CD14-positive monocyte (primary cell): ENCODE results near the gene FRMPD3. TPM values are rescaled to one million over a fixed set of nuclear protein-coding genes. Genes with fewer than 3 reads are reported as not detected.
A peak's percentile ranks its signal among the peaks of the same experiment; 100 is the strongest.

Experiments
- DNase-seq, 3 donors: peaks; one replicate each; pipeline ENCODE4 v3.0.0-alpha.2; 2011 to 2022
- H2AFZ ChIP-seq: 2 replicates; pipeline ENCODE4 v1.6.0; 2012; ENCODE audit warnings: mild to moderate bottlenecking, low read depth, low read length, inconsistent platforms; ENCODE audit not compliant: insufficient read depth, poor library complexity, severe bottlenecking
- H3K27ac ChIP-seq, 2 donors: 1 replicate in 1 of 2; 2 replicates in 1 of 2; pipeline ENCODE4 v1.5.1; 2012 to 2013; ENCODE audit warnings: low read length in 2 of 2, control low read depth in 1 of 2, inconsistent platforms in 1 of 2, low read depth in 1 of 2, mild to moderate bottlenecking in 1 of 2
- H3K27me3 ChIP-seq, 2 donors: one replicate each; pipeline versions ENCODE4 v1.6.0 to v1.6.1; 2011 to 2013; ENCODE audit warnings: low read length in 2 of 2; ENCODE audit not compliant: control insufficient read depth in 2 of 2, insufficient read depth in 2 of 2
- H3K36me3 ChIP-seq, 2 donors: replicated peaks in 1 of 2; 1 replicate in 1 of 2; 2 replicates in 1 of 2; pipeline versions ENCODE4 v1.5.1 to v1.6.1; 2012 to 2013; ENCODE audit warnings: low read length in 2 of 2, control low read depth in 1 of 2, inconsistent platforms in 1 of 2, mild to moderate bottlenecking in 1 of 2; ENCODE audit not compliant: insufficient read depth in 2 of 2, control insufficient read depth in 1 of 2
- H3K4me1 ChIP-seq, 2 donors: 1 replicate in 1 of 2; 2 replicates in 1 of 2; pipeline versions ENCODE4 v1.5.1 to v1.6.1; 2012 to 2013; ENCODE audit warnings: low read length in 2 of 2, control low read depth in 1 of 2, inconsistent platforms in 1 of 2, mild to moderate bottlenecking in 1 of 2, moderate library complexity in 1 of 2; ENCODE audit not compliant: insufficient read depth in 2 of 2, control insufficient read depth in 1 of 2
- H3K4me2 ChIP-seq: replicated peaks from 2 replicates; pipeline ENCODE3; 2012; ENCODE audit warnings: low read length, moderate library complexity, mild to moderate bottlenecking; ENCODE audit not compliant: poor library complexity, severe bottlenecking; ENCODE audit errors: extremely low read depth
- H3K4me3 ChIP-seq, 3 experiments: fragments of 200-600 bp in 1 of 3; sonication (generic) in 1 of 3; replicated peaks in 1 of 3; 1 replicate in 2 of 3; 2 replicates in 1 of 3; pipeline ENCODE4 v1.5.1; 2011 to 2013; ENCODE audit warnings: low read length in 3 of 3, mild to moderate bottlenecking in 3 of 3, control low read depth in 2 of 3, low read depth in 2 of 3, inconsistent platforms in 1 of 3, moderate library complexity in 1 of 3
- H3K79me2 ChIP-seq: 2 replicates; pipeline ENCODE4 v1.6.0; 2012; ENCODE audit warnings: mild to moderate bottlenecking, control low read depth, inconsistent platforms, low read length, moderate library complexity; ENCODE audit not compliant: insufficient read depth
- H3K9ac ChIP-seq: 2 replicates; pipeline ENCODE4 v1.6.0; 2017; ENCODE audit warnings: low read length, mild to moderate bottlenecking; ENCODE audit not compliant: insufficient read depth, poor library complexity, severe bottlenecking
- H3K9me3 ChIP-seq, 2 donors: replicated peaks in 1 of 2; 1 replicate in 1 of 2; 2 replicates in 1 of 2; pipeline versions ENCODE4 v1.5.1 to v1.6.1; 2012 to 2013; ENCODE audit warnings: low read length in 2 of 2, control low read depth in 1 of 2; ENCODE audit not compliant: control insufficient read depth in 1 of 2, insufficient read depth in 1 of 2
- H4K20me1 ChIP-seq: 2 replicates; pipeline ENCODE4 v1.6.0; 2012; ENCODE audit warnings: mild to moderate bottlenecking, low read length, control low read depth, moderate library complexity; ENCODE audit not compliant: insufficient read depth
- H3K27ac Mint-ChIP-seq, 7 donors: one replicate each; pipeline ENCODE4 v1.8.0; 2020; ENCODE audit warnings: mild to moderate bottlenecking in 7 of 7, mixed read lengths in 7 of 7, moderate library complexity in 6 of 7, inconsistent platforms in 2 of 7
- H3K27me3 Mint-ChIP-seq, 3 donors: one replicate each; pipeline ENCODE4 v1.8.0; 2021 to 2022; ENCODE audit warnings: low read depth in 3 of 3, mild to moderate bottlenecking in 3 of 3, mixed read lengths in 3 of 3, moderate library complexity in 3 of 3, inconsistent platforms in 1 of 3
- H3K36me3 Mint-ChIP-seq, 2 donors: one replicate each; pipeline ENCODE4 v1.8.0; 2020; ENCODE audit warnings: mixed read lengths in 2 of 2, inconsistent platforms in 1 of 2, mild to moderate bottlenecking in 1 of 2
- H3K4me1 Mint-ChIP-seq: one replicate; pipeline ENCODE4 v1.8.0; 2020; ENCODE audit warnings: mild to moderate bottlenecking, mixed read lengths
- H3K4me3 Mint-ChIP-seq, 2 donors: one replicate each; pipeline ENCODE4 v1.8.0; 2020; ENCODE audit warnings: mild to moderate bottlenecking in 2 of 2, mixed read lengths in 2 of 2, moderate library complexity in 1 of 2
- H3K9me3 Mint-ChIP-seq, 7 donors: one replicate each; pipeline ENCODE4 v1.8.0; 2020 to 2022; ENCODE audit warnings: mixed read lengths in 7 of 7, mild to moderate bottlenecking in 6 of 7, moderate library complexity in 6 of 7, inconsistent platforms in 2 of 7
- CTCF ChIP-seq: fragments of 200-600 bp; IDR thresholded peaks from one replicate; pipeline ENCODE4 v1.8.0; 2022; ENCODE audit warnings: antibody characterized with exemption, mild to moderate bottlenecking
- WGBS: methylation state at CpG from one replicate; pipeline ENCODE4 v1.1.5; 2013; ENCODE audit warnings: missing lambda C conversion rate; ENCODE audit not compliant: insufficient coverage; 5-methylcytosine and 5-hydroxymethylcytosine counted together
- intact Hi-C, 2 donors: fragments of 100-400 bp; cut with micrococcal nuclease; formaldehyde crosslinking; loops; one replicate each; pipeline versions ENCODE4 v1.15.0 to v1.15.1; 2023
- polyA plus RNA-seq, 3 donors: library from polyadenylated mRNA; depleted of rRNA in 1 of 3; unstranded in 2 of 3; stranded (reverse) in 1 of 3; fragments of 300-500 nt in 2 of 3; fragments of >200 nt in 1 of 3; fragmentation: Illumina TruSeq in 2 of 3; gene quantifications; 1 replicate in 2 of 3; 2 replicates in 1 of 3; pipeline ENCODE4 v1.2.3, GENCODE V29; 2012 to 2021

The FRMPD3 gene
- polyA plus RNA-seq, 3 donors: not detected

GRCh38 chrX:107421337-107421861 lies 28.1 kb upstream of the FRMPD3 start:
- Histone ChIP-seq H3K27me3 (no peaks in the 10 kb centered on the region), H3K9ac (no peak overlapping the region), H4K20me1 (no peaks in the 10 kb centered on the region), H3K4me1 (no peaks in the 10 kb centered on the region), H2AFZ (no peak overlapping the region), H3K9me3 (no peaks in the 10 kb centered on the region), H3K79me2 (no peaks in the 10 kb centered on the region), H3K27ac (no peak overlapping the region), H3K4me2 (no peak overlapping the region), H3K4me3 (no peak overlapping the region), H3K36me3 (no peaks in the 10 kb centered on the region)
- WGBS: no CpG with 5 or more reads among the region's 3 CpGs
- TF ChIP-seq CTCF: no peak
- no peak for DNase-seq
- H3K4me3 Mint-ChIP-seq: no peak overlapping the region
- no peaks in the 10 kb centered on the region for H3K36me3 Mint-ChIP-seq
- peaks cover 0 to 6% (median 2%) of the 10 kb centered on the region in 3 donors for H3K27me3 Mint-ChIP-seq
- H3K4me1 Mint-ChIP-seq: no peaks in the 10 kb centered on the region
- H3K9me3 Mint-ChIP-seq: peaks cover 0 to 5% (median 3%) of the 10 kb centered on the region in 7 donors
- intact Hi-C loops: no loop called here
- no peak overlapping the region for H3K27ac Mint-ChIP-seq

- Histone ChIP-seq H3K36me3 (no peaks in the 10 kb centered on the region), H3K79me2 (no peaks in the 10 kb centered on the region), H2AFZ (no peak overlapping the region), H3K4me3 (no peak overlapping the region), H3K9me3 (no peaks in the 10 kb centered on the region), H3K4me1 (no peaks in the 10 kb centered on the region), H4K20me1 (no peaks in the 10 kb centered on the region), H3K27ac (no peak overlapping the region), H3K9ac (no peak overlapping the region), H3K4me2 (no peak overlapping the region), H3K27me3 (no peaks in the 10 kb centered on the region)
- H3K4me1 Mint-ChIP-seq: no peaks in the 10 kb centered on the region
- TF ChIP-seq CTCF: peak; percentile 26
- peak in 1 of 3 donors; percentile 3 for DNase-seq
- H3K4me3 Mint-ChIP-seq: no peak overlapping the region
- H3K9me3 Mint-ChIP-seq: peaks cover 0 to 8% (median 2%) of the 10 kb centered on the region in 7 donors
- intact Hi-C loops: no loop called here
- no peaks in the 10 kb centered on the region for H3K36me3 Mint-ChIP-seq
- no peak overlapping the region for H3K27ac Mint-ChIP-seq
- H3K27me3 Mint-ChIP-seq: peaks cover 0 to 3% (median 3%) of the 10 kb centered on the region in 3 donors
- WGBS: no CpG with 5 or more reads among the region's 6 CpGs
These were observed 20.4 kb upstream of the FRMPD3 start for GRCh38 chrX:107429090-107429489.
